DOHH2 (cell line): ENCODE measurements around the gene FAM200C.

Source experiments
- H3F3A ChIP-seq: fragments of 200-600 bp; sonication (generic), shearing (Covaris generic); 2 replicates; pipeline ENCODE4 v1.6.0; 2016; ENCODE audit warnings: antibody characterized with exemption, mild to moderate bottlenecking; ENCODE audit not compliant: control insufficient read depth, insufficient read depth
- H3K27ac ChIP-seq: fragments of 200-600 bp; sonication (generic); 2 replicates; pipeline ENCODE4 v1.5.1; 2014; ENCODE audit warnings: low read depth, mild to moderate bottlenecking, low read length, moderate library complexity
- H3K27me3 ChIP-seq: fragments of 200-600 bp; sonication (generic); 2 replicates; pipeline ENCODE4 v1.6.1; 2014; ENCODE audit warnings: mild to moderate bottlenecking, low read length, mixed read lengths; ENCODE audit not compliant: control insufficient read depth
- H3K36me3 ChIP-seq: fragments of 200-600 bp; sonication (generic); 2 replicates; pipeline ENCODE4 v1.6.1; 2014; ENCODE audit warnings: mild to moderate bottlenecking, low read length, moderate library complexity, mixed read lengths; ENCODE audit not compliant: control insufficient read depth
- H3K4me1 ChIP-seq: fragments of 200-600 bp; sonication (generic); 2 replicates; pipeline ENCODE4 v1.6.1; 2014; ENCODE audit warnings: mild to moderate bottlenecking, low read length, mixed read lengths; ENCODE audit not compliant: control insufficient read depth
- H3K4me2 ChIP-seq: fragments of 200-600 bp; sonication (generic); 2 replicates; pipeline ENCODE4 v1.6.0; 2014; ENCODE audit warnings: mild to moderate bottlenecking, low read length, moderate library complexity
- H3K4me3 ChIP-seq: fragments of 200-600 bp; sonication (generic); 2 replicates; pipeline ENCODE4 v1.5.1; 2014; ENCODE audit warnings: mild to moderate bottlenecking, low read length, mixed read lengths
- H3K79me2 ChIP-seq: fragments of 200-600 bp; sonication (generic); 2 replicates; pipeline ENCODE4 v1.6.1; 2014; ENCODE audit warnings: mild to moderate bottlenecking, low read length, mixed read lengths; ENCODE audit not compliant: control insufficient read depth
- H3K9me2 ChIP-seq: fragments of 200-600 bp; sonication (generic); replicated peaks from 2 replicates; pipeline ENCODE4 v1.6.1; 2014; ENCODE audit warnings: mild to moderate bottlenecking, low read length, mixed read lengths; ENCODE audit not compliant: control insufficient read depth
- H3K9me3 ChIP-seq: fragments of 200-600 bp; sonication (generic); 2 replicates; pipeline ENCODE4 v1.6.1; 2014; ENCODE audit warnings: antibody characterized with exemption, low read length, mixed read lengths; ENCODE audit not compliant: control insufficient read depth, insufficient read depth
- H4K20me1 ChIP-seq: fragments of 200-600 bp; sonication (generic); 2 replicates; pipeline ENCODE4 v1.6.0; 2014; ENCODE audit warnings: low read depth, mild to moderate bottlenecking, antibody characterized with exemption, low read length, moderate library complexity; ENCODE audit not compliant: control insufficient read depth, insufficient read depth
- CTCF ChIP-seq: fragments of 200-600 bp; sonication (generic); IDR thresholded peaks from one replicate; pipeline ENCODE4 v1.5.1; 2014; ENCODE audit warnings: antibody characterized with exemption, mild to moderate bottlenecking, low read depth, low read length; ENCODE audit not compliant: poor library complexity, severe bottlenecking
- EZH2phosphoT487 ChIP-seq: fragments of 200-600 bp; sonication (generic); IDR thresholded peaks from 2 replicates; pipeline ENCODE4 v1.6.1; 2017; ENCODE audit warnings: borderline replicate concordance, mild to moderate bottlenecking, antibody characterized with exemption, low read length, moderate library complexity, mixed read lengths

Gene FAM200C

GRCh38 chr5:160349249-160349934 is 50.5 kb downstream of the FAM200C start:
- Histone ChIP-seq H3K4me3 (no peak overlapping the region), H3K4me2 (no peak overlapping the region), H3K27me3 (no peaks in the 10 kb centered on the region), H3K79me2 (no peaks in the 10 kb centered on the region), H3K9me3 (no peaks in the 10 kb centered on the region), H3K9me2 (no peaks in the 10 kb centered on the region), H4K20me1 (no peaks in the 10 kb centered on the region), H3K36me3 (no peaks in the 10 kb centered on the region), H3K27ac (no peak overlapping the region), H3F3A (no peaks in the 10 kb centered on the region), H3K4me1 (no peaks in the 10 kb centered on the region)
- TF ChIP-seq EZH2phosphoT487 (no peak), CTCF (no peak)

- Histone ChIP-seq H4K20me1 (no peaks in the 10 kb centered on the region), H3K27me3 (0 out of 2 replicates have a peak, but pooled peaks cover 3% of the 10 kb centered on the region), H3K27ac (no peak overlapping the region), H3K36me3 (no peaks in the 10 kb centered on the region), H3K79me2 (no peaks in the 10 kb centered on the region), H3K4me2 (no peak overlapping the region), H3K4me1 (no peaks in the 10 kb centered on the region), H3K9me2 (no peaks in the 10 kb centered on the region), H3F3A (no peaks in the 10 kb centered on the region), H3K9me3 (no peaks in the 10 kb centered on the region), H3K4me3 (no peak overlapping the region)
- TF ChIP-seq CTCF, result no peak
- no peak for TF ChIP-seq EZH2phosphoT487
Measured at GRCh38 chr5:160348080-160348479, 51.8 kb downstream of the FAM200C start.

GRCh38 chr5:160347448-160347847 is 52.4 kb downstream of the FAM200C start:
- Histone ChIP-seq H3K4me3 (no peak overlapping the region), H3K9me3 (no peaks in the 10 kb centered on the region), H3K4me2 (no peak overlapping the region), H3K9me2 (no peaks in the 10 kb centered on the region), H4K20me1 (no peaks in the 10 kb centered on the region), H3K36me3 (no peaks in the 10 kb centered on the region), H3K4me1 (no peaks in the 10 kb centered on the region), H3K79me2 (no peaks in the 10 kb centered on the region), H3K27me3 (0 out of 2 replicates have a peak, but pooled peaks cover 3% of the 10 kb centered on the region), H3F3A (no peaks in the 10 kb centered on the region), H3K27ac (no peak overlapping the region)
- TF ChIP-seq EZH2phosphoT487 (no peak), CTCF (no peak)
